ENCODE results near the gene RBM33.

RBM33 gene

DNA sequence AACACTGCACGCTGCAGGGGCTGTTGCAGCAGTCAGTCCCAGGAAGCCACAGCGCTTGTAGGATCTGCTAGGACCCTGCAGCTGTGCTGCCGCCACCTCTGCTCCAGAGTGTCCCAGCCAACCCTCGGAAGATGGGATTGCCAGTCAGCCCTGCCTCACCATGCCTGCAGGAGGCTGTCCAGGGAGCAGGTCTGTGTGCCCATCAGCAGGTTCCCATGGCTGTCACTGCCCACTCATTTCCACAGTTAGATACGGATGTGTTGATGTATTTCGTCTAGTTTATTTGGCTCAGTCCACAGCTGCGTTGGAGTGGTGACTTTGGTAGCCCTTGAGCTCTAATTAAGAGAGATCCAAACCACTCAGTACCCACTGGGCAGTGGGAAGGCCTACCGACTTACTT lies 132.1 kb downstream of the RBM33 start:
- no peak for DNase-seq (ENCODE audit: low read depth, low spot score)
- H3K36me3 ChIP-seq (ENCODE audit: insufficient read depth, low read length) = peaks cover 67% of the 10 kb centered on the region
- H3K9me3 ChIP-seq (ENCODE audit: low read depth, low read length) = no peaks in the 10 kb centered on the region
- H3K27ac ChIP-seq = no peak overlapping the region
- H3K4me3 ChIP-seq = no peak overlapping the region
- no peak overlapping the region for H3K9ac ChIP-seq (ENCODE audit: insufficient read length)
- TF ChIP-seq POLR2AphosphoS5 (IDR thresholded peaks at IDR 0.05; ENCODE audit: borderline replicate concordance, low read depth, low read length) (no peak), EZH2 (IDR thresholded peaks at IDR 0.05) (no peak), FOXP2 (optimal IDR thresholded peaks at IDR 0.05; ENCODE audit: control extremely low read depth, extremely low read length, insufficient read depth) (no peak)

DNA sequence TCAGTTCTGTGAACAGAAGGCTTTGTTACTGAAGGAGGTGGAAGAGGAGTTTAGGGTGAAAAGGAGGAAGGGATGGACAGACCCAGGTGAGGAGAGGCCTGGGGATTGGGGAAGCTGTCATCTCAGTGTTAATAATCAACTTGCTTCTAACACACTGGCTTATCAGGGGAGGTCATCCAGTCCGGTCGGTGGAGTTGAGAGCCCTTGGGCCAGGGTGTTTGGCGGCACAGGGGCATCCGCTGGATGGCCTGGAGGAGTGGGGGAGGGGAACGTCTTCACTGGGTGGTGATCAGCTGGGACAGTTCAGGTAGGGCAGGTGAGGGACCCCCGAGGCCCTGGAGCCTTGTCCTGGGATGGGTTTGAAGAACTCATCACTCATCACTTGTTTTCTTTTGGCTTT lies 133.9 kb downstream of the RBM33 start:
- H3K4me3 ChIP-seq = no peak overlapping the region
- TF ChIP-seq EZH2 (IDR thresholded peaks at IDR 0.05) = no peak
- no peak for TF ChIP-seq FOXP2 (optimal IDR thresholded peaks at IDR 0.05; ENCODE audit: control extremely low read depth, extremely low read length, insufficient read depth)
- TF ChIP-seq POLR2AphosphoS5 (IDR thresholded peaks at IDR 0.05; ENCODE audit: borderline replicate concordance, low read depth, low read length) = no peak
- no peaks in the 10 kb centered on the region for H3K9me3 ChIP-seq (ENCODE audit: low read depth, low read length)
- H3K36me3 ChIP-seq (ENCODE audit: insufficient read depth, low read length) = peaks cover 56% of the 10 kb centered on the region
- H3K27ac ChIP-seq = no peak overlapping the region
- H3K9ac ChIP-seq (ENCODE audit: insufficient read length) = no peak overlapping the region
- no peak for DNase-seq (ENCODE audit: low read depth, low spot score)

- TF ChIP-seq POLR2AphosphoS5 (IDR thresholded peaks at IDR 0.05; ENCODE audit: borderline replicate concordance, low read depth, low read length) (no peak), FOXP2 (optimal IDR thresholded peaks at IDR 0.05; ENCODE audit: control extremely low read depth, extremely low read length, insufficient read depth) (no peak), EZH2 (IDR thresholded peaks at IDR 0.05) (no peak)
- Histone ChIP-seq H3K36me3 (ENCODE audit: insufficient read depth, low read length) (peaks cover 34% of the 10 kb centered on the region), H3K4me3 (no peak overlapping the region), H3K9me3 (ENCODE audit: low read depth, low read length) (no peaks in the 10 kb centered on the region), H3K9ac (ENCODE audit: insufficient read length) (no peak overlapping the region), H3K27ac (no peak overlapping the region)
- DNase-seq (ENCODE audit: low read depth, low spot score) = no peak
Observed at GRCh38 chr7:155780884-155781283, 136.4 kb downstream of the RBM33 start.

DNA sequence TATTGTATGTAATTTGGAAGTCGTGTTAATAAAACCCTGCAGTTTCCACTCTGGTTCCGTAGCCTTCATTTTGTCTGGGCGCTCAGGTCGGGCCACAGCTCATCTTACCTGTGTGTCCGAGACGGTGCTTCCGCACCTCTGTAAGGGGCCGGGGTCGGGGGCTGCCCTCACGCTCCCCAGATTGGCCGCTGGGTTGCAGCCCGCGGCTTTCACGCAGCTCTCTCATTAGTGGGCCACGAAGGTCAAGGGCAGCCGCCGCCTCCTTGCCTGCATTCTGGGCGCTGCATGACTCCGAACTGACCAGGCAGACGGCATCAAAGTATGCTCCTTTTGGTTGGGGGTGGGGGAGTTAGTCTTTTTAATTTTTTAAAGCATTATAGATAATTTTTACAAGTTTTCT lies 137.0 kb downstream of the RBM33 start:
- TF ChIP-seq FOXP2 (optimal IDR thresholded peaks at IDR 0.05; ENCODE audit: control extremely low read depth, extremely low read length, insufficient read depth) (no peak), EZH2 (IDR thresholded peaks at IDR 0.05) (no peak), POLR2AphosphoS5 (IDR thresholded peaks at IDR 0.05; ENCODE audit: borderline replicate concordance, low read depth, low read length) (no peak)
- Histone ChIP-seq H3K27ac (no peak overlapping the region), H3K9ac (ENCODE audit: insufficient read length) (no peak overlapping the region), H3K36me3 (ENCODE audit: insufficient read depth, low read length) (peaks cover 29% of the 10 kb centered on the region; the same call in 1 of the 2 replicates), H3K4me3 (no peak overlapping the region), H3K9me3 (ENCODE audit: low read depth, low read length) (no peaks in the 10 kb centered on the region)
- no peak for DNase-seq (ENCODE audit: low read depth, low spot score)

DNA sequence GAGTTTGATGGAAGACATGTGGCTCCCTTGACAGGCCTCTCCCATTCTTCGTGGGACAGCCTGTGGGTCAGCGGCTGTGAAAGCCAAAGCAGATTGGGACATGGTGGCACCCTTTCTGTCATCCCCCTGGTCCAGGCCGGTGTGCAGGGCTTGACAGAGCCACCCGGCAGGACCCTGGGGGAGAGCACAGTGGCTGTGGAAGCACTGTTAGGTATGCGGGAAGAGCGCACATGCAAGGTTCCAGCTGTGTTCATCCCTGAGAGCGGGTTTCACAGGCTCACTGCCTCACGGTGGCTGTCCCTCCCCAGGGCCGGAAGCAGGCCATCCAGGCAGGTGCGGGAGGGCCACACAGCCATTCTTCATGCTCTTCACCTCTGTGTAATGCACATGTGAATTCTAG lies 138.0 kb downstream of the RBM33 start:
- H3K27ac ChIP-seq = no peak overlapping the region
- H3K9ac ChIP-seq (ENCODE audit: insufficient read length) = no peak overlapping the region
- no peak overlapping the region for H3K4me3 ChIP-seq
- no peak for DNase-seq (ENCODE audit: low read depth, low spot score)
- TF ChIP-seq FOXP2 (optimal IDR thresholded peaks at IDR 0.05; ENCODE audit: control extremely low read depth, extremely low read length, insufficient read depth) = no peak
- TF ChIP-seq POLR2AphosphoS5 (IDR thresholded peaks at IDR 0.05; ENCODE audit: borderline replicate concordance, low read depth, low read length) = no peak
- TF ChIP-seq EZH2 (IDR thresholded peaks at IDR 0.05) = no peak
- no peaks in the 10 kb centered on the region for H3K9me3 ChIP-seq (ENCODE audit: low read depth, low read length)
- H3K36me3 ChIP-seq (ENCODE audit: insufficient read depth, low read length) = peaks cover 18% of the 10 kb centered on the region; the same call in 1 of the 2 replicates

DNA sequence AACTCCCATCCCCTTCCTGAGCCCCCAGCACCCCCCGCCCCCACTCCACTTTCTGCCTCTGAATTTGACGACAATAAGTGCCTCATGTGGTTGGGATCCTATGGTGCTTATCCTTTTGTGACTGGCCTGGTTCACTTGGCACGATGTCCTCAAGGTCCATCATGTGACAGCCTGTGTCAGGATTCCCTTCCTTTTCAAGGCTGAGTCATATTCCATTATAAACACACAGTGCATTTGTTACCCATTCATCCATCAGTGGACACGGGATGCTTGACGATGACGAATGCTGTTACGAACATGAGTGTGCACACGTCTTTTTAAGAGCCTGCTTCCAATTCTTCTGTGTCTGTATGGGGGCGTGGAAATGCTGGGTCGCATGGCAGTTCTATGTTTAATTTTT lies 141.1 kb downstream of the RBM33 start:
- H3K4me3 ChIP-seq = no peak overlapping the region
- no peak overlapping the region for H3K27ac ChIP-seq
- H3K9me3 ChIP-seq (ENCODE audit: low read depth, low read length) = no peaks in the 10 kb centered on the region
- TF ChIP-seq EZH2 (IDR thresholded peaks at IDR 0.05) (no peak), POLR2AphosphoS5 (IDR thresholded peaks at IDR 0.05; ENCODE audit: borderline replicate concordance, low read depth, low read length) (no peak), FOXP2 (optimal IDR thresholded peaks at IDR 0.05; ENCODE audit: control extremely low read depth, extremely low read length, insufficient read depth) (no peak)
- DNase-seq (ENCODE audit: low read depth, low spot score) = no peak
- H3K36me3 ChIP-seq (ENCODE audit: insufficient read depth, low read length) = peaks cover 5% of the 10 kb centered on the region; the same call in 1 of the 2 replicates
- no peak overlapping the region for H3K9ac ChIP-seq (ENCODE audit: insufficient read length)

DNA sequence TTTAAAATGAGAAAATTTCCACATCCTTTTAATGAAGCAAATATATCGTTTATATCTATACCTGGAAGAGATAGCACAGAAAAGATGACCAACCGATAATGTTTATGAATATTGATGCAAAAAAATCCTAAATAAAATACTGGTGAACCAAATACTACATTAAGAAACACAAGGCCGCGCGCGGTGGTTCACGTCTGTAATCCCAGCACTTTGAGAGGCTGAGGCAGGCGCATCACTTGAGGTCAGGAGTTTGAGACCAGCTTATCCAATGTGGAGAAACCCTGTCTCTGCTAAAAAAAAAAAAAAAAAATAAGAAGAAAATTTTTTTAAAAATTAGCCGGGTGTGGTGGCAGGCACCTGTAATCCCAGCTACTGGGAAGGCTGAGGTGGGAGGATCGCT lies 142.0 kb downstream of the RBM33 start:
- H3K27ac ChIP-seq = no peak overlapping the region
- TF ChIP-seq FOXP2 (optimal IDR thresholded peaks at IDR 0.05; ENCODE audit: control extremely low read depth, extremely low read length, insufficient read depth) (no peak), POLR2AphosphoS5 (IDR thresholded peaks at IDR 0.05; ENCODE audit: borderline replicate concordance, low read depth, low read length) (no peak), EZH2 (IDR thresholded peaks at IDR 0.05) (no peak)
- no peak overlapping the region for H3K4me3 ChIP-seq
- H3K9ac ChIP-seq (ENCODE audit: insufficient read length) = no peak overlapping the region
- no peaks in the 10 kb centered on the region for H3K9me3 ChIP-seq (ENCODE audit: low read depth, low read length)
- no peak for DNase-seq (ENCODE audit: low read depth, low spot score)
- no peaks in the 10 kb centered on the region; the same call in 1 of the 2 replicates for H3K36me3 ChIP-seq (ENCODE audit: insufficient read depth, low read length)

DNA sequence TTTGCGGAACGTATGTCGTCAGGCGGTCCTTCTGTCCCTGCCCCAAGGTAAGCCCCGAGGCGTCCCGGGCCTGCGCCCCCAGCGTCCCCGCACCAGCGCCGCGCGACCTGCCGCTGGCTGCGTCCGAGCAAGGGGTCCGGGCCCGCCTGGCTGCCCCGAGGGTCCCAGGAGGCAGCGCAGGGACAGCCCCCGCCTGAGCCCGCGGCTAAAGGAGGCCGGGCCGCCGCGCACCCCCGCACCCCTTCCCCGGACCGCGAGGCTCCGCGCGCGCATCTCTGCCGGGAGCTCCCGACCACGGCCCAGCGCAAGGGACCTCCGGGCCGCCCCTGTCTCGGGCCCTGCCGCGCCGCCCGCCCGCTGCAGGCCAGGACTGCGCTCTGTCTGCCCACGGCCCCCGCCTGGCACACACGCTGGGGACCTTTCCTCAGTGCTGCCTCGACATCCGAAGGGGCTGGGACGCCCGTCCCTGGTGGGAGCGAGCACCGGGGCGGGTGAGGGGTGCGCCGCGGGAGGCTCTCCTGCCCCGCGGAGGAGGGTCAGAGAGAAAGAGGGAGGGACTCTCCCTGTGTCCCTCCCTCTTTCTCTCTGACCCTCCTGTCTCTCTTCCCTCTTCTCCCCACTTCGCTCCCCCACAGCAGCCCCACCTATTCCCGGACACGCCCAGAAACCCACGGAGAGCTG lies 142.8 kb downstream of the RBM33 start:
- TF ChIP-seq FOXP2 (optimal IDR thresholded peaks at IDR 0.05; ENCODE audit: control extremely low read depth, extremely low read length, insufficient read depth) (no peak), EZH2 (IDR thresholded peaks at IDR 0.05) (no peak), POLR2AphosphoS5 (IDR thresholded peaks at IDR 0.05; ENCODE audit: borderline replicate concordance, low read depth, low read length) (no peak)
- Histone ChIP-seq H3K36me3 (ENCODE audit: insufficient read depth, low read length) (no peaks in the 10 kb centered on the region; the same call in 1 of the 2 replicates), H3K27ac (no peak overlapping the region), H3K9me3 (ENCODE audit: low read depth, low read length) (no peaks in the 10 kb centered on the region), H3K9ac (ENCODE audit: insufficient read length) (no peak overlapping the region), H3K4me3 (no peak overlapping the region)
- no peak for DNase-seq (ENCODE audit: low read depth, low spot score)

GRCh38 chr7:155788616-155789000 lies 144.1 kb downstream of the RBM33 start:
- DNase-seq (ENCODE audit: low read depth, low spot score) = no peak
- no peak for TF ChIP-seq EZH2 (IDR thresholded peaks at IDR 0.05)
- no peak for TF ChIP-seq POLR2AphosphoS5 (IDR thresholded peaks at IDR 0.05; ENCODE audit: borderline replicate concordance, low read depth, low read length)
- no peak for TF ChIP-seq FOXP2 (optimal IDR thresholded peaks at IDR 0.05; ENCODE audit: control extremely low read depth, extremely low read length, insufficient read depth)
- H3K9me3 ChIP-seq (ENCODE audit: low read depth, low read length) = no peaks in the 10 kb centered on the region
- H3K4me3 ChIP-seq = no peak overlapping the region
- no peaks in the 10 kb centered on the region; the same call in 1 of the 2 replicates for H3K36me3 ChIP-seq (ENCODE audit: insufficient read depth, low read length)
- no peak overlapping the region for H3K27ac ChIP-seq
- H3K9ac ChIP-seq (ENCODE audit: insufficient read length) = no peak overlapping the region
